CD4-positive, alpha-beta T cell treated with Interleukin-21 for 1 hour (primary cell): ENCODE measurements around the gene RER1.
"Not testable (repeated sequence)": the region's sequence is repeated elsewhere in the genome, so short reads cannot be mapped to it uniquely, and the experiment has no call there.

Source experiments
- DNase-seq: peaks from one replicate; pipeline ENCODE4 v3.0.0-alpha.2; 2020

Gene RER1

DNA sequence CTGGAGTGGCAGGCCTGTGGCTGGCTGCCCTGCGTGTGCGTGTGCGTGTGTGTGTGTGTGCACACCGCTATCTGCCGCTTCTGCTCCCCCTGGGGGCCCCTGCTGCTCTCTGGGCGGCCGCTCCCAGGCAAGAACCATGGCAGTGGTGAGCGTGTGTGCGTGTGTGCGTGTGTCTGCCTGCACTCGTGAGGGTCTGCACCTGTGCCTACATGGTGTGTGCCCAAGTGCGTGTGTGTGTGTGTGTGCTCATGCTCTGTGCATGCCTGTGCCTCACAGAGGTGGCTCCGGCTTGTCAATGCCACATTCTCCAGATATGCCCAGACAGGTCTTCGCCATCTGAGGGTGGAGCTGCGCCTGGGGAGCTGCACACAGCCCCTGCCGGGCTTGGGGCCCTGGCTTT, 39.5 kb downstream of the RER1 start:
- DNase-seq: no peak

GRCh38 chr1:2431518-2431917, 39.9 kb downstream of the RER1 start:
- no peak for DNase-seq

GRCh38 chr1:2432441-2432844, 40.8 kb downstream of the RER1 start:
- no peak for DNase-seq

DNA sequence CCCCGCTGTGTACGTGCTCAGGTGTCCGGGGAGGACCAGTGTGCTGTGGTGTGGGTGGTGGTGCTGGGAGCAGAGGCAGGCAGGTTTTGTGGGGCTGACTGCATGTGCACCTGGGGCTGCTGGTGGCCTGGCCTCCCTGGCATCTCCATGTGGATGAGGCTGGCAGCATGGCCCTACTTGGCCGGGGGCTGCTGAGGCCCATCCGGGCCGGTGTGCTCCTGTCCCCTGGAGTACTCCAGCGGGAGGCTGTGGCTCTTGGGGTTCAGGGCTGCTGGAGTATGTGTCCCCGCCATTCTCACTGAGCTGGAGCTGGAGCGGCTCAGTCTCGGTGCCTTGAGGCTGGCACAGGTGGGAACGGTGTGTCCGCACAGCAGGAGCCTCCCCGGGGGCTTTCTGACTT, 41.6 kb downstream of the RER1 start:
- no peak for DNase-seq

GRCh38 chr1:2433936-2434655, 42.5 kb downstream of the RER1 start:
- no peak for DNase-seq

GRCh38 chr1:2435091-2435490, 43.5 kb downstream of the RER1 start:
- no peak for DNase-seq

- no peak for DNase-seq
These were observed 44.2 kb downstream of the RER1 start for GRCh38 chr1:2435746-2436355.

DNA sequence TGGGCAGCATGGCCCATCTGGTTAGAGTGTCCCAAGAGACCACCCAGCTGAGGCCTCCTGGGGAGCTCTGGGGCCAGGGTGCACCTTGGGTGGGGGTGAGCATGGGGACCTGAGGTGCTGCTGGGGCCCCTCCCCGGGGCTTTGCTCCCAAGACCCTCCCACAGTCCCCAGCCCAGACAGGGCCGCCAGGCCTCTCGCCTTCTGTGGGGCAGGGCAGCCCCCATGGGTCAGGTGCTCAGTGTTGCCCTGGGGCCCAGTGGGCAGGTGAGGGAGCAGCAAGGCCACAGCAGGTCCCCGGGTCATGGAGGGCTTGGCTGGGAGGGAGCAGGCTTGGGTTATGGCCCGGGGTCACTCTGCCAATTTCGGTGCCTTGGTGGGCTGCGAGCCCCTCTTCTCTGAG, 45.2 kb downstream of the RER1 start:
- no peak for DNase-seq

GRCh38 chr1:2437617-2438016, 46.0 kb downstream of the RER1 start:
- no peak for DNase-seq

- no peak for DNase-seq
These were observed 46.4 kb downstream of the RER1 start for GRCh38 chr1:2438038-2438437.

GRCh38 chr1:2438641-2439040, 47.0 kb downstream of the RER1 start:
- DNase-seq: no peak

- DNase-seq: no peak
These were observed 47.7 kb downstream of the RER1 start for GRCh38 chr1:2439369-2439768.

- not testable (repeated sequence) for DNase-seq
These were observed 48.7 kb downstream of the RER1 start for GRCh38 chr1:2440346-2440745.

DNA sequence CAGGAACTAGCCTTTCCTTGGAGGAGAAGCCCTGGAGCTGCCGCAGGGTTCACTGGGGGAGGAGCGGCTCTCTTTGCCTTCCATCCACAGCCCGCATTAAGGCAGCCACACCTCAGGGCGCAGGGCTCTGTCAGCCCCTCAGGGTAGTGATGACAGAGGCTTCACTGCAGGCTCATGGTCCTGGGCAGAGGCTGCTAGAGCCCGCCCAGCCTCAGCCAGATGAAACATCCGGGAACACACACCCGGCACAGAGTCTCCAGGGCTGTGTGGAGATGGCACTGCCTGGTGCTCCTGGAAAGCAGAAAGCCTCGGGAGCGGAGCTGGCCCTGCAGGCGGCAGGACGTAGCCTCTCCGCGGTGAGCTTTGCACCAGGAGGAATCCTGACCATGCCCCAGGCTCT, 50.1 kb downstream of the RER1 start:
- no peak for DNase-seq

- no peak for DNase-seq
These were observed 51.0 kb downstream of the RER1 start for GRCh38 chr1:2442661-2443060.

DNA sequence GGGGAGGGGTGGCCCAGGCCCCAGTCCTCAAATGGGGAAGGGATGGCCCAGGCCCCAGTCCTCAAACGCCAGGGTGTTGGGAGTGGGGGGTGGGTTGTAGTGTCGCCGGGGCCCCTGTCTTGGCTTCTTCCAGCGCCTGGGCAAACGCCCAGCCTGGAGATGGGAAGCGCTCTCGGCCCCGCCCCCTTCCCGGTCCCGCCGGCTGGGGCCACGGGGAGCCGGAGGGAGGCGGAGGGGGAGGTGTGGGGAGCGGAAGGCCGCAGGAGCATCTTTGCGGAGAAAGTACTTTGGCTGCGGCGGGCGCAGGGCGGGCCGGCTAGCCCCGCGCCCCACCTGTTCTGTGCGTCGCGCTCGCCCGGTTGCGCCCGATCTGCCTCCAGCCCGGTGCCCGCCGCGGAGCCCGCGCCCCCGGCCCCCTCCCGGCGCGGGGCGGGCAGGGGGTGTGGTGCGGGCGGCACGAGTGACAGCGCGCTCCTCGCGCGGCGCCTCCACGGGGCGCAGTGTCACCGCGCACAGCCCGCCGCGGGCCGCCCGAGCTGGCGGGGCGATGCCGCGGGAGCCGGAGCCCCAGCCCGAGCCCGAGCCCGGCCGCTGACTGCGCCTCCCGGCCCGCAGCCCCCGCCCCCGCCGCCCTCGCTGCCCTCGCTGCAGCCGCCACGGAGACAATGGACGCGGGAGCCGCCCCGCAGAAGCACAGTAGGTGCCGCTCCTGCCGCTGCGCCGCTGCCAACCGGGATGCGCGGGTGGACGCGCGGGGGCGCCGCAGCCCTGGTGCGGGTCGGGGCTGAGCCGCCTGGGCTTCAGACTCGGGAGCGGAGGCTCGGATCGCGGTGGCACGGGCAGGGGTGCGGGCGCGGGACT, 51.9 kb downstream of the RER1 start:
- peak; percentile 25 for DNase-seq

- no peak for DNase-seq
These were observed 52.5 kb downstream of the RER1 start for GRCh38 chr1:2444138-2444591.

GRCh38 chr1:2445162-2445822, 53.7 kb downstream of the RER1 start:
- DNase-seq: no peak

DNA sequence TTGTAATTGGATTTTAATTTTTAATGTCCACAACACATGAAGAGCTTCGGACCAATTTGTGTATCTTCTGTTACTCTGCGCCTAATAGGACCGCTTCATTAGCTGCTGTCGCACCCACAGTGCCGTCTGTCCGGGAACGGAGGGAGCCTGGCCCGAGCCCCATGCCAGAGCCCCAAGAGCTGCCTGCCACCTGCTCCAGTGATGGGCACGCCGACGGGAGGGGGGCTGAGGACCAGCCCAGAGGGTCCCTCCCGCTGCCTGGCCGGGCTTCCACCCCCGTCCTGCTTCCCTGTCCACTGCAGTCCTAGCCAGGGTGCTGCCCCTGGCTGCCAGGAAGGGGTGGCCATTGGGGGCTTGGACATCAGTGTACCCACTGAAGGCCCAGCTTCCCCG, 54.2 kb downstream of the RER1 start:
- DNase-seq: no peak

DNA sequence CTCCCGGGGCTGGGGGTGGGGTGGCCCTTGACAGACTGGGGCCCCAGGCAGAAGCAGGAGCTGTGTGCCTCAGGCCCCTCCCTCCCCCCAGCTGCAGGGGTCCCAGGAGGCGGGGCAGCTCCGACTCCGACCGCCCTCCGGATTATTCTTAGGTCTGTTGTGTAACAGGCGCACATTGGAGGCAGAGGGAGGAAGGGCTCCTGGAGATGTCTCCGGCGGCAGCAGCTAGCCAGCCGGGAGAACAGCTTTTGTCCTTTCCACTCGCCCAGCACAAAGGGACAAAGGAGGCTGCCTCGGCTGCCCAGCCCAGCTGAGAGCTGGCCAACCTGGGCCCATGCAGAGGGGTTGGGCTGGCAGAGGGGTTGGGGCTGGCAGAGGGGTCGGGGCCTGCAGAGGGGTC, 54.8 kb downstream of the RER1 start:
- DNase-seq: no peak

DNA sequence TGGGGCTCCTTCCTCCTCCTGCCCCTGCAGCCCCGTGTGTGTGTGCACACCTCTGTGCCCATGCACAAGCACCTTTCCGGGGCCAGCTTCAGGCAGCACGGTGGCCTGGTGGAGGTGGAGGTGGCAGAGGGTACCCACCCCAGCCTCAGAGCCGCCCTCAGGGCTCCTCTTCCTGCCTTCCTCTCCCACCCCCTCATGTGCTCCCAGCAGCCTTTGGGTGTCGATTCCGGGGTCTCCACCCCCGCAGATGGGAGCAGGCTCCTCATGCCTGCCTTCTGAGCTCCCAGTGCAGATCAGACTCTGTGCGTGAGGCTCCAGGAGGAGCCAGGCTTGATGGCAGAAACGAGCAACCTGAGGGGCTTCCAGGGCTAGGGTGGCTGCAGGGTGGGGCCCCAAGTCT, 55.2 kb downstream of the RER1 start:
- DNase-seq: no peak

GRCh38 chr1:2447276-2448097, 55.8 kb downstream of the RER1 start:
- DNase-seq: no peak

- no peak for DNase-seq
These were observed 56.4 kb downstream of the RER1 start for GRCh38 chr1:2448098-2448445.
